Measurements from ENCODE around the gene PRR30. TPM values are rescaled to one million over a fixed set of nuclear protein-coding genes. Genes with fewer than 3 reads are reported as not detected.

The PRR30 gene
- total RNA-seq, 4 donors from 2014 or later: not detected

- no peak for ATAC-seq
- Histone ChIP-seq H3K4me1 (no peaks in the 10 kb centered on the region), H3K9me3 (no peaks in the 10 kb centered on the region), H3K27me3 (peaks cover 14% of the 10 kb centered on the region), H3K36me3 (no peaks in the 10 kb centered on the region), H3K27ac (no peak overlapping the region), H3K4me3 (no peak overlapping the region)
- TF ChIP-seq EP300 (IDR thresholded peaks at IDR 0.05) (no peak), POLR2AphosphoS5 (IDR thresholded peaks at IDR 0.05) (no peak), POLR2A (IDR thresholded peaks at IDR 0.05) (no peak), CTCF (IDR thresholded peaks at IDR 0.05) (no peak)
- 82 to 84% methylated on average over 5 to 6 of the region's 9 CpGs for whole genome bisulfite sequencing, 2 donors (ENCODE audit: low coverage in 1 of 2)
These were observed 15.9 kb upstream of the PRR30 start for GRCh38 chr2:27155069-27155520.

GRCh38 chr2:27154488-27154887 lies 15.3 kb upstream of the PRR30 start:
- H3K9me3 ChIP-seq: no peaks in the 10 kb centered on the region
- peaks cover 19% of the 10 kb centered on the region for H3K27me3 ChIP-seq
- H3K4me1 ChIP-seq: no peaks in the 10 kb centered on the region
- no peak for ATAC-seq
- H3K27ac ChIP-seq: no peak overlapping the region
- no peak overlapping the region for H3K4me3 ChIP-seq
- WGBS, 2 donors (ENCODE audit: low coverage in 1 of 2): 65 to 68% methylated on average over 6 of the region's 6 CpGs
- no peaks in the 10 kb centered on the region for H3K36me3 ChIP-seq
- no peak for TF ChIP-seq POLR2A (IDR thresholded peaks at IDR 0.05)
- no peak for TF ChIP-seq EP300 (IDR thresholded peaks at IDR 0.05)
- no peak for TF ChIP-seq POLR2AphosphoS5 (IDR thresholded peaks at IDR 0.05)
- TF ChIP-seq CTCF (IDR thresholded peaks at IDR 0.05): no peak

GRCh38 chr2:27152796-27153464 lies 13.7 kb upstream of the PRR30 start:
- 90% methylated on average over 2 of the region's 2 CpGs; no CpG with 5 or more reads in 1 of the 2 donors for WGBS, 2 donors (ENCODE audit: low coverage in 1 of 2)
- Histone ChIP-seq H3K36me3 (no peaks in the 10 kb centered on the region), H3K4me3 (no peak overlapping the region), H3K4me1 (no peaks in the 10 kb centered on the region), H3K27me3 (peaks cover 18% of the 10 kb centered on the region), H3K27ac (no peak overlapping the region), H3K9me3 (no peaks in the 10 kb centered on the region)
- no peak for ATAC-seq
- TF ChIP-seq CTCF (IDR thresholded peaks at IDR 0.05): no peak
- TF ChIP-seq POLR2AphosphoS5 (IDR thresholded peaks at IDR 0.05): no peak
- TF ChIP-seq EP300 (IDR thresholded peaks at IDR 0.05): no peak
- TF ChIP-seq POLR2A (IDR thresholded peaks at IDR 0.05): no peak

- Histone ChIP-seq H3K27ac (no peak overlapping the region), H3K27me3 (peaks cover 18% of the 10 kb centered on the region), H3K36me3 (no peaks in the 10 kb centered on the region), H3K9me3 (no peaks in the 10 kb centered on the region), H3K4me1 (no peaks in the 10 kb centered on the region), H3K4me3 (no peak overlapping the region)
- no peak for TF ChIP-seq POLR2A (IDR thresholded peaks at IDR 0.05)
- TF ChIP-seq POLR2AphosphoS5 (IDR thresholded peaks at IDR 0.05): no peak
- no peak for TF ChIP-seq EP300 (IDR thresholded peaks at IDR 0.05)
- TF ChIP-seq CTCF (IDR thresholded peaks at IDR 0.05): no peak
- ATAC-seq: no peak
- 93% methylated on average over 5 of the region's 8 CpGs; no CpG with 5 or more reads in 1 of the 2 donors for WGBS, 2 donors (ENCODE audit: low coverage in 1 of 2)
These were observed 13.0 kb upstream of the PRR30 start for GRCh38 chr2:27152102-27152795.

Measured in gastroesophageal sphincter (tissue), 4 donors.